GOT3 (cell line): ENCODE measurements around the gene ROBO2.

Experiments
- DNase-seq: peaks from one replicate; lab custom pipeline; 2025; ENCODE audit warnings: mixed read lengths; lab: John Stamatoyannopoulos, UW

The ROBO2 gene

DNA sequence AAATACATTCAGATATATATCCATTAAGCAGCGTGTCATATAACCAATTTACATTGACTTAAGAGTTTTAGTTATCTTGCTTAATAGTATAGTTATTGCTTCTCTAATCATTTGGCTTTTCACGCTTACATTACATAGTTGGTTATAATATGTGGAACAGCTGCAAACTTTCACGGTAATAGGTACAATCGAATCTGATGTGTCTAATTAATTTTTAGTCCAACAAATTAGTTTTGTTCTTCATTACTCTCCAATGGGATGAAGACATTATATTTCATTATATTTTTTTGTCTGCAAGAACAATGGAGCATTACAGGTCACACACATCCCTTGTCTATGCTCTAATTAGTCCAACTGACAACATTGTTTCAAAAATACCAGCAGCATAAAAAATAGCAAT lies 546.3 kb downstream of the ROBO2 start:
- DNase-seq: no peak

DNA sequence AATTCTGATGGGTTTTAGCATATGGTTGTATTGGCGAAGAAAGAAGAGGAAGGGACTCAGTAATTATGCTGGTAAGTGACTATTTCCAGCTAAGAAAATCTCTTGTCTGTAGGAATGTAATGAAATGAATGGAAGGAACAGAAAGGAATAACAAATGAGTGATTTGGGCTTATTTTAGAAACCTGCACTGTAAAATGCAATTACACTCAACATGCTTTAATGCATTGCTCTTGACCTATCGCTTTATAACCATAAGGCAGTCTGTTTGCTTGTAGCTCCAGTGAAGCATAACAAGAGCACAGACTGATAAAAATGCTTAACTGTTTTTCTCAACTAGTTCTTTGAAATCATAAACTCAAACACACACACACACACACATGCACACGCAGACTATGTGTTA lies 549.0 kb downstream of the ROBO2 start:
- no peak for DNase-seq

DNA sequence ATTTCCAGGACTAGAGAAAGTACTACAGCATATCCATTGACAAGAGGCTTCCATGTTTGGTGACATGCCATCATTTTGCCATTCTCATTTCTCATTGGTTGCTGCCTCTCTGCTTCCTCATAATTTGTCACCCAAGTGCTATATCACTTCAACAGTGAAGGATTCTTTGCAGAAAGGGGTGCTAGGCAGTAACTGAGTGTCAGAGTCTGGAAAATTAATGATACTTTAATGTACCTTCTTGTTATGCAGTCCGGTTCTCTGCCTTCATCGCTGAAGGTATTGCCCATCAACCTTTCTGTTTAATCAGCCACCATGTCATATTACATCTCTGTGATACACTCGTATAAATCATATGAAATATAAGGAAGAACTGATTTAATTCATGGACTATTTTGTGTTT lies 550.3 kb downstream of the ROBO2 start:
- DNase-seq: no peak

DNA sequence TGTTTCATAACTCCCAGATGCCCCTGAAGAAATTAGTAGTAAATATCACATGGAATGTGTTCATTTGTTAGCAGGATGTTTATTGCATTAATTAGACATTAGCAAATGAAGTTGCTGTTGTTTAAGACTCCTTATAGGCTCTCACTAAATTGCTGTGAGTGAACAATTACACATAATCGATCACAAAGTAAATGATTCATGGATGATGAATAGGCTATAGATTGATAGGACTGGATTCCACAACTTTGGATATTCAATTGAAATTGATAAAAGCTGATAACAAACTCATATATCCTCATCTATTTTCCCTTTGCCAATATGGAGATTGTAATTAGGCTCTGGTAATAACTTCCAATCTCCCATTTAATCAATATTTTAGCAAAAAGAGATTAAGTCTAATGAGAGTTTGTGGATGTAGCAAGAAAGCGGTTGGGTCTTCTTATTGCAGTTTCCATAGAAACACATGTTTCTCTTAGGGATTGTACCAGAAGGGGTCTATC lies 555.5 kb downstream of the ROBO2 start:
- DNase-seq: no peak

DNA sequence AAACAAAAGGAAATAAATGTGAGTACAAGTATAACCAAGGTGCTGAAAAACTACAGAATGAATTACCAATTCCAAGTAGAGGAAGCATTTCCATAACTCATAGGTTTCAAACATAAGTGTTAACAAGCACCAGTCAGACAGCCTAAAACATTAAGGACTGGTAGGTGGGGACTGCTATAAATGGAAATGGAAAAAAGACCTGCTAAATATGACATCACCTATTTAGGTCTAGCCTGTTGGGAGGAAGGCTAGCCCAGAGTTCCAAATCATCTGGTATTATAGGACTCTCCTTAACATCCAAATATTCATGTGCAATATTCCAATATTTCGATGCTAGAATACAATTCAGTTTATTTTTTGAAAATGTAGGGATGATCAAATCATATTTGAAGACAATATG lies 560.0 kb downstream of the ROBO2 start:
- no peak for DNase-seq

DNA sequence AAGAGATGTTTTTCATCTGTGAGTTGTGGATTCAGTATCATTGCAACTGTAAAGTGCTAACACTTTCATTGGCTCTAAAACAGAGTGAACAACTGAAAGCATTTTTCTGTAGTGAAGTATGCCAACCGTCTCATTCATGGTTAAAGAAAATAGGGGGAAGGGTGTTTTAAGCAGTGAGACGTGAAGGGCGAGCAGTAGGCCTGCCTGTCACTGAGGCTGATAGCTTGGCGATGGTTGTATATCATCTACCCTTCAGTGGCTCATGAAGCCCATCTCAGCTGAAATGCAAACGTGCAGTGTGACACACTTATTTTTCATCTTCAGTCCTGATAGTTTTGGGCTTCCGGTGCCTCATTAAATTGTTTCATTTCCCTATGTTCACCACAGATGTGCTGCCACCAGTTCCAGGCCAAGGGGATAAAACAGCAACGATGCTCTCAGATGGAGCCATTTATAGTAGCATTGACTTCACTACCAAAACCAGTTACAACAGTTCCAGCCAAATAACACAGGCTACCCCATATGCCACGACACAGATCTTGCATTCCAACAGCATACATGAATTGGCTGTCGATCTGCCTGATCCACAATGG lies 562.0 kb downstream of the ROBO2 start:
- no peak for DNase-seq

DNA sequence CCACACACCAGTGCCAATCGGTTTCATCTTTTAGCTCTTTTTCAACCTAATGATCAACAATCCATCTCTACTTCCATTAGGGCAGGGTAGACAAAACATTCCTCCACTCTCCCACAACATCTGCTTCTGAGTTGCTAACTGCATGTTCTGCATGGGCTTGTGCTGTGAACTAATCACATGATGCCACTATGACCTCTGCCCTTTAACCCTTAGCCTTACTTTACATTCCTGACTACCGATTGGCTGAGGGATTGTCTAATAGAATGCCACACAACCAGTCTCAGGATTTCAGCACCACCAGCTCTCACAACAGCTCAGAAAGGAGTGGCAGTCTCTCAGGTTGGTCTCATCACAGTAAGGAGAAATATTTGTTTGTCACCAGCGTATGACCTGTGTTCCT lies 562.8 kb downstream of the ROBO2 start:
- DNase-seq: no peak

DNA sequence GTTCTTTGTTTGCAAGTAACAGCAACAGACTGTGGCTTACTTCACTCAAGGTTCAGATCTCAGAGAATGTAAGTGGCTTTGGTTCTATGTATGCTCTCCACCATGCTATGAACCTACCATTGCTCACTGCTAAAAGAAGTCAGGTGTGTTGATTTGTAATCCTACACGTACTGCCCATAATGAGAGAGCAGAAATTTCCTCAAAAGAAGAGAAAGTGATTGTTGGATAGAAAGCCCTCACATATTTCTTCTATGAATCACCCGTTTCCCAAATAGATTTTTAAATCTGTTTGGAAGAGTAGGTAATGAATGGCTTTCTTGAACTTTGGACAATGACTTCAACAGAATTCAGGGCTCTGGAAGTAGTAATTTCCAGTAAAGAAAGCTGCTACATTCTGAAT lies 565.4 kb downstream of the ROBO2 start:
- no peak for DNase-seq

DNA sequence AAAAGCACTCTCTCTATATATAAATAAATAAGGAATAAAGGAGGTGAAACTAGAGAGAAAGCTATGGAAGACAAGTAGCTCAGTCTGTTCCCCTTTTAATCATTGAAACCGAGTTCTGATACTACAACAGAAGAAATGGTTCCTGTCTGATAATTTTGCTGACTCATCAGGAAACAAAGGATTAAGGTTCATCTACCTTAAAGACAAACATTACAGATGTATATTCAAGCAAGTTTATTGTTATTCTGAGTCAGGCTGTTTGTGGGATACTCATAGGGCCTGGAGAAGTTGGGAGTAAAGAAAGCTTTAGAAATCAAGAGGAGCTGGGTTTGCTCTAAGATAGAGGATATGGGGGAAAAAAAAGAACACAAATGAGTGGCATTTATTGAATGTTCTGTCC lies 566.0 kb downstream of the ROBO2 start:
- DNase-seq: no peak

DNA sequence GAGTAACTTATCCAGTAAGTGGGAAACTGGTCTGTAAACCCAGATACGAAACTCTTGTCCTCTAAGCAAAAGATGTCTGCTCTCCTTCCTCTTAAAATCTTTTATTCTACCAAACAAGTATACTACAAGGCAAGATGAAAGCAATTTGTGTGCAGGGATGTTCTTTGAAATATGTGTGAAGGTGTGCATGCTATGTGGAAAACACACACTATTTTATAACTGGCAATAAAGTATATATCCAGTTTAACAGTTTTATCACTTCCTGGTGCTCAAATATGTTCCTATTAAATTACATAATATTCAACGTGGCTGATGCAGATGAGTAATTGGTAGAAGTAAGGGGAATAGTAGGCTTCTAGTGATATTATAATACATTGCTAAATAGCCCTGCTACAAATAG lies 566.5 kb downstream of the ROBO2 start:
- DNase-seq: no peak

DNA sequence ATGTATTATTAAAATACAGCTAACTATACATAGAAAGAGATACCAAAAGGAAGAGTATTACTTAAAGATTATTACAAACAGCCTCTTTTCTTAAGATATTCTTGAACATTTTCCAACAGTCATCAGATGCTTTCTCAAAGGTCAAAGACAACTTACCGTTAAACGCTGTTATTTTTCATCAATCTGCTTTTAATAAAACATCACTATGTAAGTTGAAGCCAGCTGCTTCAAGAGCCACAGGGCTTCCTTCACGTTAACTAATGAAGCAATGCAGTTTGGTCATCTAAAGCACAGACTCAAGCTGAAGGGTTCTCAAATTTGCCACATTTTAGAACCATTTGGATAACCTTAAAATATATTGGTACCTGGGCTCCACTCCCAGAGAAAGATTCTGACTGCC lies 578.8 kb downstream of the ROBO2 start:
- no peak for DNase-seq

DNA sequence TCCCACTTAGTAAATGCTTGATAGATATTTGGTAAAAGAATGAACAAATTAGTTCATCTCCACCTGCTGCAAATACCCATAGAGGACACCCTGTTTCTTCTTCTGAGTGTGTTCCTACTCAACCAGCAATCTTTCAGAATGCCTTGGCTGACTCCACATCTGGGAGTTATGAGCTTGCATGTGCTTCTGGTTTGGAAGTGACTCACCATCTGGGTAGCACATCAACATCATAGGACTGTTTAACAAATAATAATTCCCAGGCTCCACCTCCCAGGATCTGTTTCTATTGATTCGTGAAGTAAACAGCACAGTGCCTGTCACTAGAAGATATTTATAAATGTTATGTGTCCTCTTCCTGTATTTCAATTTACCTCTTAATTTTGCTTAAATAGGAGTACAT lies 580.1 kb downstream of the ROBO2 start:
- DNase-seq: no peak

DNA sequence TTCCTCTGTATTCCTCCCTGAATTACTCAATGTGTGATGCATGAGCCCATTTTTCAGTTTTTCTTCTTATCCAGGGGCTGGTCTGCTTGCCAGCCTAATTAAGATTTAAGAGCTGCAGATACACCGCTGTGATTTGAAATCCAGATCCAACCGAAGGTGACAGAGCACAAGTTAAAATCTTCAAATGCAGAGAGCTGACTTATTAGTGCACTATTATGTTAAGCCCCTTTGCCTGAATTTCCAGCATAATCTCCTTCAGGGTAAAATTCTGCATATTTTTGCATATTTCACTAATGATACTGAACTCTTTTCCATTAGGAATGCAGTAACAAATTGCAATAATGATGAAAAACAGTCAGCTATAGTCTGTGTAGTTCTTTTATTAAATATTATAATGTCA lies 583.6 kb downstream of the ROBO2 start:
- DNase-seq: no peak

DNA sequence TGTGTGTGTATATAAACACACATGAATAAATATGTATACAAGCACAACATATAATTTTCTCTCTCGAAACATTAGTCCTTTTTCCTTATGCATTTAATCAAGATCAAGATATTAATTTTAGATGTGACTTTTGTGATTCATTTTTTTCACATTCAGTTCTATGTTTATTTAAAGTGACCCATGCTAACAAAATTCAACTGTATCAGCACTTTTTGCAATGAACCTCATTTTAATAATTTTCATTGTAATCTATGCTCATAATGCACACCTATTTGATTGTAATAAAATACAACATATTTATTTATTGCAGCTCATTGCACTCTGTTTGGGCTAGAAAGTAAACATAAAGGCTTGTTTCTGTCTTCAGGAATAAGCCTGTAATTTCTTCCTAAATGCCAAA lies 586.3 kb downstream of the ROBO2 start:
- DNase-seq: no peak

DNA sequence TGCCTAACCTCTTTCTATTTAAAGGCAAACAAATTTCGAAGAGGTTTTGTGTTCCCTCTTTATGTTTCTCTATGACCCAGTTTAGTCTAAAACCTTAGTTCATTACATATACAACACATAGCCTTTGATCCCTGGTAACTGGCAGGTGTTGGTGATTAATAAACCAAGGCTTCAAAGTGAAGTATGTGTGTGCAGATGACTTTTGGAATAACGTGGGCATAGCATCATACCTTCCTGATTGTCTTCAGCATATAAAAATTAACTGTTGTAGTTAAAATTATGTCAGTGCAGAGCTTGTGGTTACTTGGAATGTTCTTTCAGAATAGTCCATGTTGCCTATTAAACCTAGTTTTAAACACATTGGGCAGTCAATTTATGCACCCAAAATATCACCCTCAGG lies 608.3 kb downstream of the ROBO2 start:
- DNase-seq: no peak

DNA sequence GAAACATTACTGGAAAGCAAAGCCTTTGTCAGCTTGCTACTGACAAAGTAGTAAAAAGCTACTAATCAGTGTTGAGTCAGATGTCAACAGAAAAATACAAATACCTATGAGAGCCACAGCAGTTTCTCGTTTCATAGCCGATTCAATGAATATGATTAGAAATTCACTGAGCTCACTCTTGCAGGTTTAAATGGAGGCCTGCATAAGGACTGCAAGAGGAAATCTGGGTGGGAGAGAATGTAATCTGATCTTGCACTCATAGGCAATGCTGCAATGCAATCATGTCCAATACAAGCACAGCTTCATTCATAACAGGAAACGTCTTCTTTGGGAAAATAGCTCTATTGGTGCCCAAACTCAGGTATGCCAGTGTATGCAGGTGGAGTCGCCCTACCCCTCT lies 608.8 kb downstream of the ROBO2 start:
- DNase-seq: no peak

DNA sequence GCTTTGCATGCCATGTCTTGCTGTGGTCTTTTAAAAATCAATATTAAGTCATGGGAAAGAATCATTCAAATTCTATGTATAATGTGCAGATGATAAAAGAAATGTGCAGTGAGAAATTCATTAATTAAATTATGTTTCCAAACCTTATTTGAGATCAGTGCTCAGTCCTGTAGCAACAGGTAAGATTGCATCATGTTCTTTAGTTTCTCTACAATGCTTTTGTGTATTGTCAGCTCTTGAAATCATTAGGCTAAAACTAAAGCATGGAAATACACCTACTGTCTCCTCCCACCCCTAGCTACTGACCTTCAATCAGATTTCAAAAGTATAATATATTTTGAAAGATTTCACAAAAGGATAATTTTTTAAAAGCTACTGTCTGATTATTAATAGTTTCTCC lies 612.7 kb downstream of the ROBO2 start:
- no peak for DNase-seq

DNA sequence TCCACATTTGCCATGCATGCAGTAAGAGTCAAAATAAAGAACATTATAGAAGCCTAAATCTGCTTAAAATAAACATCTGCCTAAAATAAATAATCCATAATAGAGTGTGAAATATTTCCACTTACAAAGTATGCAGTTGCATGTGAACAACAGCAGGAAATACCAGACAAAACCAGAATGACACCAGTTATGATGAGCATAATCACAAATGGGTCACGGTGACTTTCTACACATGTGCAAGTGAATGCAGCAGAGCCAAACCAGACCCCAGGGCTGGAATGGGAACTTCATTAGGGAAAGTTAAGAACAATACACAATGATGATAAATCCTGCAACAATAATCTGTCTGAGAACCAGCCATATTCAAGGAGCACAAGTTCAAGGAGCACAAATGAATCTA lies 615.5 kb downstream of the ROBO2 start:
- DNase-seq: no peak

DNA sequence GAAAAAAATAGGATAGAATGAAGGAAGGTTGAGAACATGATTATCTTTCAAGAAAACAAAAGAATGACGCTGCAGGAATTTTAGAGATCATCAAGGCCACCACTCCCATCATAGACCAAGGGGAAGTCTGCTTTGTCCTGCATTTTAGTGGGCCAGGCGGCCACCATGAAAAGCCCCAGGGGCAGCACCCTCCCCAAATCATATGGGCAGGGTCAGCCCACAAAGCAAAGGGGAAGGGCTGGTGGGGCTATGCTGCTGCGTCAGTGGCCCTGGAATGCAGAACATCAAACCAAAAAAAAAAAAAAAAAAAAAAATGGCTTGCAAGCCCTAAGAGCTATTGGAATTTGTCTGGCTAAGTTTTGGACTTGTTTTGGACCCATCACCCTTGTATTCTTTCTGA lies 620.8 kb downstream of the ROBO2 start:
- DNase-seq: no peak

DNA sequence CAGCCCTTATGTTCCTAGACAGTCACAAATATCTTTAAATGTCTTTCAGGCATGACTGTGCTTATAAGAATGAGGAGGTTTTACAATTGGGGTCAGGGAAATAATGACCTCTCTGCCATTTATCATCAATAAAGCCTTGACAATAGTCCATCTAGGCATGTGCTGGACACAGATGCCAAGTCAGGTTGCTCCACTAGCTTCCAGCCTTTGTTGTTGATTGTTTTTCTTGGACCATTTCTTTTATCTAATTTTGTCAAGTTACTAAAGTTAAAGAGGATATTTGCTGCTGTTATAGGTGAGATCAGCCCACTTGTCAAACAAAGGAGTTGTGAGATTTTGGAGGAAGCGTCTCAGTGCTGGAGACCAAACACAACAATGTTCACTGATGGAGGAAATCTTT lies 628.0 kb downstream of the ROBO2 start:
- no peak for DNase-seq

DNA sequence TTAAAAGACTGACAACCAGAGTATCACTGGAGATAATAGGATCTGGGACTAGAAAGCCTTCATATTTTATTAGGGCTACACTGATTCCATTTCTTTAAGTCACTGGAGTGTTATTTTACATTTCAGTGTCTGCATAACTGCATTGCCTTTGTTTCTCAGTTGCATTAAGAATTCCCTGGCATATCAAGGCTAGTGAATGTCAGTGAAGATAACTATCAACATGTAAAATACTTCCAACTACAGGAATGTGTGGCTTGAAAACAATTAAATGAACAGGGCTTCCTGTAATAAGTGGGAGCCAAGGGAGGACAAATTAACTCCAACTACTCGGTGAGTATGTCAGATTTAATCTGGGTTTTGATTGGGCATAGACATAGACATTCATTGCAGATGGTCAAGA lies 628.5 kb downstream of the ROBO2 start:
- no peak for DNase-seq

DNA sequence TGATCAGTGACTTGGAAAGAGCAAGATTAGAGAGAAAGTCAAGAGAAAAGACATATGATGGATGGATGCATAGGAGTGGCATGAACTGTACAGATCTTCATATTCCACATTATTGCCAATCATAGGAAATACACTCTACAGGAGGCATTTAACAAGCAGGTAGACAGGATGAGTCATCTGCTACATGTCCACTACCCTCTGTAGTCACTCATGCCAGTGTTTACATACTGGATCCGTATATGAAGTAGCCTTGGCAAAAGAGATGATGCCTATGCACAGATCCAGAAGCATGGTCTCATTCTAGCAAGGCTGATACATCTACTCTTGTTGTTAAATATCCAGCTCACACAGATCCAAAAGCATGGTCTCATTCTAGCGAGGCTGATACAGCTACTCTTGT lies 632.1 kb downstream of the ROBO2 start:
- no peak for DNase-seq

DNA sequence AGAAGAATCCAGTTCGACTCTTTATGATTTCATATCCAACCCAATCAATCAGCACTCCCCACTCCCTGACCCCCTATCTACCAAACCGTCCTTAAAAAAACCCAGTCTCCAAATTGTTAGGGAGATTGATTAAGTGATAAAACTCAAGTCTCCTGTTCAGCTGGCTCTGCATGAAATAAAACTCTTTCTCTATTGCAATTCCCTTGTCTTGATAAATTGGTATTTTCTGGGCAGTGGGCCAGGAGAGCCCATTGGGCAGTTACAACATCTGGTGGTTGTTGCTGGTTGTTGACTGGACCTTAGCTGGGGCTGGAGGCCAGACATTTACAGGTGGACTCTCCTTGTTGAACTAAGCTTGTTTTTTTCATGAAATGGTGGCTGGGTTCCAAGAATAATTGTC lies 642.3 kb downstream of the ROBO2 start:
- DNase-seq: no peak

DNA sequence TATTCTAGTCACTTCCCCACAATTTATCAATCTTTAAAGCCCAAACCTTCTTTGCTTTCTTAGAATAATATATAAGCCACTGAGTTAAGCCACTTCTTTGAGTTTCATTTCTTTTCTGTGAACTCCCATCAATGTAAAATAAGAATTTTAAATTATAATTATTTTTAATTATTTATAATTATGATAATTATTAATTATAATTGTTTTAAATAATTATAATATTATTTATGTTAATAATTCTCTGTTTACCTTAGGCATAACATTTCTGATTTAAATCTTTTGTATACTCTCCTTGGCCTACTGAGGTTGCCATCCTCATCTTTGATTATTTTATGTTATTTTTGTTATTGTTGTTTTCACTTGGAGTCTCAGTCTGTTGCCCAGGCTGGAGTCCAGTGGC lies 644.2 kb downstream of the ROBO2 start:
- DNase-seq: no peak

DNA sequence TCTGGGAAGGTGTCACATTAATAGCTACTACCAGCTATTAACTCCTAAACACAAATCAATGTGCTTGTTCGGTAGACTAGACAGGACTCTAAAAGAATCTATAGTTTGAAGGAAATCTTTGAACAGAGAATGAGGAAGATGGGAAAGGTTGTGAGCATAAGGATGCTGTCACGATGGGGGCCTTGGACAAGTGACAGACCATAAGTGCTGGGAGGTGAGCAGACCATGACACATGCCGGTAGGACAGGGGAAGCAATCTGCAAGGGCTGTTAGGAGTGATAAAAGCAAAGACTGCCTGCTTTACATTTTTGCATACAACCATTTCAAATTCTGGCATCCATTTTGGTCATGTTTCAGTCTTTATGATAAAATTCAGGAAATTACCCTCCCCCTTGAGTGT lies 645.8 kb downstream of the ROBO2 start:
- no peak for DNase-seq
